T-helper 2 cell treated with Interferon-gamma antibody and Interleukin-4, amounts not matched to agents 5 μg/mL and 100 μg/mL, for 36 hours (primary cell): ENCODE data around the gene REEP1.
"Not testable (repeated sequence)": the region's sequence is repeated elsewhere in the genome, so short reads cannot be mapped to it uniquely, and the experiment has no call there.

Source experiments
- DNase-seq: peaks from one replicate; pipeline ENCODE4 v3.0.0; 2021; ENCODE audit warnings: low spot score
- H3K27ac Mint-ChIP-seq: one replicate; pipeline ENCODE4 v1.8.0; 2021; ENCODE audit warnings: mild to moderate bottlenecking, mixed read lengths
- H3K27me3 Mint-ChIP-seq: one replicate; pipeline ENCODE4 v1.8.0; 2021; ENCODE audit warnings: low read depth, mixed read lengths
- H3K36me3 Mint-ChIP-seq: one replicate; pipeline ENCODE4 v1.8.0; 2021; ENCODE audit warnings: low read depth, mixed read lengths
- H3K4me1 Mint-ChIP-seq: one replicate; pipeline ENCODE4 v1.8.0; 2021; ENCODE audit warnings: low read depth, mixed read lengths
- H3K4me3 Mint-ChIP-seq: one replicate; pipeline ENCODE4 v1.8.0; 2022; ENCODE audit warnings: mild to moderate bottlenecking, moderate library complexity, mixed read lengths
- H3K9me3 Mint-ChIP-seq: one replicate; pipeline ENCODE4 v1.8.0; 2021; ENCODE audit warnings: mixed read lengths

REEP1 gene

GRCh38 chr2:86231680-86232372 is 105.6 kb downstream of the REEP1 start:
- no peaks in the 10 kb centered on the region for H3K9me3 Mint-ChIP-seq
- no peaks in the 10 kb centered on the region for H3K36me3 Mint-ChIP-seq
- H3K4me1 Mint-ChIP-seq = peaks cover 3% of the 10 kb centered on the region
- peaks cover 15% of the 10 kb centered on the region for H3K27me3 Mint-ChIP-seq
- H3K27ac Mint-ChIP-seq = no peak overlapping the region
- DNase-seq = no peak
- H3K4me3 Mint-ChIP-seq = no peak overlapping the region

GRCh38 chr2:86230961-86231360 is 106.5 kb downstream of the REEP1 start:
- Mint-ChIP-seq H3K9me3 (no peaks in the 10 kb centered on the region), H3K27me3 (peaks cover 15% of the 10 kb centered on the region), H3K36me3 (no peaks in the 10 kb centered on the region), H3K4me3 (no peak overlapping the region), H3K4me1 (peaks cover 3% of the 10 kb centered on the region), H3K27ac (no peak overlapping the region)
- DNase-seq = no peak

GRCh38 chr2:86229221-86229620 is 108.2 kb downstream of the REEP1 start:
- peaks cover 7% of the 10 kb centered on the region for H3K27me3 Mint-ChIP-seq
- no peak for DNase-seq
- peaks cover 16% of the 10 kb centered on the region for H3K4me1 Mint-ChIP-seq
- H3K36me3 Mint-ChIP-seq = no peaks in the 10 kb centered on the region
- no peaks in the 10 kb centered on the region for H3K9me3 Mint-ChIP-seq
- H3K27ac Mint-ChIP-seq = no peak overlapping the region
- no peak overlapping the region for H3K4me3 Mint-ChIP-seq

GRCh38 chr2:86228574-86228973 is 108.9 kb downstream of the REEP1 start:
- H3K27ac Mint-ChIP-seq, DNase-seq, H3K4me3 Mint-ChIP-seq, H3K9me3 Mint-ChIP-seq, H3K36me3 Mint-ChIP-seq, H3K27me3 Mint-ChIP-seq: not testable (repeated sequence)
- peaks cover 19% of the 10 kb centered on the region for H3K4me1 Mint-ChIP-seq

- Mint-ChIP-seq H3K27ac (no peak overlapping the region), H3K9me3 (no peaks in the 10 kb centered on the region), H3K27me3 (no peaks in the 10 kb centered on the region), H3K36me3 (no peaks in the 10 kb centered on the region), H3K4me1 (peaks cover 25% of the 10 kb centered on the region), H3K4me3 (no peak overlapping the region)
- no peak for DNase-seq
These were observed 109.7 kb downstream of the REEP1 start for GRCh38 chr2:86227685-86228084.

- Mint-ChIP-seq H3K36me3 (no peaks in the 10 kb centered on the region), H3K4me3 (no peak overlapping the region), H3K4me1 (peaks cover 26% of the 10 kb centered on the region), H3K27ac (no peak overlapping the region), H3K9me3 (no peaks in the 10 kb centered on the region), H3K27me3 (no peaks in the 10 kb centered on the region)
- no peak for DNase-seq
These were observed 110.5 kb downstream of the REEP1 start for GRCh38 chr2:86226636-86227520.

- H3K36me3 Mint-ChIP-seq = no peaks in the 10 kb centered on the region
- no peaks in the 10 kb centered on the region for H3K9me3 Mint-ChIP-seq
- H3K27me3 Mint-ChIP-seq = no peaks in the 10 kb centered on the region
- H3K4me3 Mint-ChIP-seq = no peak overlapping the region
- DNase-seq = no peak
- H3K4me1 Mint-ChIP-seq = peaks cover 31% of the 10 kb centered on the region
- H3K27ac Mint-ChIP-seq = peak overlapping the region; percentile 49
These were observed 111.4 kb downstream of the REEP1 start for GRCh38 chr2:86226070-86226469.

- peaks cover 34% of the 10 kb centered on the region for H3K4me1 Mint-ChIP-seq
- peak overlapping the region; percentile 42 for H3K4me3 Mint-ChIP-seq
- no peaks in the 10 kb centered on the region for H3K9me3 Mint-ChIP-seq
- peak overlapping the region; percentile 89 for H3K27ac Mint-ChIP-seq
- H3K36me3 Mint-ChIP-seq = no peaks in the 10 kb centered on the region
- no peaks in the 10 kb centered on the region for H3K27me3 Mint-ChIP-seq
- DNase-seq = peak; percentile 47
These were observed 111.8 kb downstream of the REEP1 start for GRCh38 chr2:86225581-86225980.

GRCh38 chr2:86224645-86225355 is 112.6 kb downstream of the REEP1 start:
- Mint-ChIP-seq H3K9me3 (no peaks in the 10 kb centered on the region), H3K4me3 (peak overlapping the region; percentile 12), H3K27ac (peak overlapping the region; percentile 89), H3K4me1 (peaks cover 34% of the 10 kb centered on the region), H3K36me3 (no peaks in the 10 kb centered on the region), H3K27me3 (no peaks in the 10 kb centered on the region)
- DNase-seq = no peak

- Mint-ChIP-seq H3K4me3 (no peak overlapping the region), H3K9me3 (no peaks in the 10 kb centered on the region), H3K36me3 (no peaks in the 10 kb centered on the region), H3K4me1 (peaks cover 34% of the 10 kb centered on the region), H3K27ac (peak overlapping the region; percentile 7), H3K27me3 (no peaks in the 10 kb centered on the region)
- no peak for DNase-seq
These were observed 113.4 kb downstream of the REEP1 start for GRCh38 chr2:86223927-86224560.

GRCh38 chr2:86223140-86223926 is 114.1 kb downstream of the REEP1 start:
- H3K27ac Mint-ChIP-seq = peak overlapping the region; percentile 7
- peaks cover 31% of the 10 kb centered on the region for H3K4me1 Mint-ChIP-seq
- no peak overlapping the region for H3K4me3 Mint-ChIP-seq
- H3K36me3 Mint-ChIP-seq = no peaks in the 10 kb centered on the region
- H3K27me3 Mint-ChIP-seq = no peaks in the 10 kb centered on the region
- DNase-seq = no peak
- H3K9me3 Mint-ChIP-seq = no peaks in the 10 kb centered on the region

- Mint-ChIP-seq H3K27ac (peak overlapping the region; percentile 17), H3K36me3 (peaks cover 4% of the 10 kb centered on the region)
These were observed 116.3 kb downstream of the REEP1 start for GRCh38 chr2:86221066-86221684.

GRCh38 chr2:86219896-86220295 is 117.5 kb downstream of the REEP1 start:
- DNase-seq = no peak
- Mint-ChIP-seq H3K9me3 (peaks cover 5% of the 10 kb centered on the region), H3K4me1 (peaks cover 31% of the 10 kb centered on the region), H3K27me3 (no peaks in the 10 kb centered on the region), H3K27ac (no peak overlapping the region), H3K36me3 (peaks cover 6% of the 10 kb centered on the region), H3K4me3 (no peak overlapping the region)

More at GRCh38 chr2:86221066-86221684, 116.3 kb downstream of the REEP1 start:
- H3K4me3 Mint-ChIP-seq = no peak overlapping the region
- no peaks in the 10 kb centered on the region for H3K27me3 Mint-ChIP-seq
- peaks cover 38% of the 10 kb centered on the region for H3K4me1 Mint-ChIP-seq
- peaks cover 5% of the 10 kb centered on the region for H3K9me3 Mint-ChIP-seq
- DNase-seq = no peak
